Activated CD4-positive, CD25-positive, alpha-beta regulatory T cell treated with anti-CD3 and anti-CD28 coated beads, Interleukin-2, amount 50 U/mL, for 72 hours (primary cell): ENCODE measurements around the gene PFN3.

ENCODE experiments used
- DNase-seq: peaks from one replicate; pipeline ENCODE4 v3.0.0; 2021

PFN3 gene, protein sequence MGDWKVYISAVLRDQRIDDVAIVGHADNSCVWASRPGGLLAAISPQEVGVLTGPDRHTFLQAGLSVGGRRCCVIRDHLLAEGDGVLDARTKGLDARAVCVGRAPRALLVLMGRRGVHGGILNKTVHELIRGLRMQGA

GRCh38 chr5:177399997-177400868 lies at the start of gene PFN3:
Gene PFN3 (minus strand): TSS chr5:177400661. CDS start chr5:177400576, 85 bp downstream.
- DNase-seq: no peak

GRCh38 chr5:177449140-177450061 lies 48.9 kb upstream of the PFN3 start:
- DNase-seq: no peak

DNA sequence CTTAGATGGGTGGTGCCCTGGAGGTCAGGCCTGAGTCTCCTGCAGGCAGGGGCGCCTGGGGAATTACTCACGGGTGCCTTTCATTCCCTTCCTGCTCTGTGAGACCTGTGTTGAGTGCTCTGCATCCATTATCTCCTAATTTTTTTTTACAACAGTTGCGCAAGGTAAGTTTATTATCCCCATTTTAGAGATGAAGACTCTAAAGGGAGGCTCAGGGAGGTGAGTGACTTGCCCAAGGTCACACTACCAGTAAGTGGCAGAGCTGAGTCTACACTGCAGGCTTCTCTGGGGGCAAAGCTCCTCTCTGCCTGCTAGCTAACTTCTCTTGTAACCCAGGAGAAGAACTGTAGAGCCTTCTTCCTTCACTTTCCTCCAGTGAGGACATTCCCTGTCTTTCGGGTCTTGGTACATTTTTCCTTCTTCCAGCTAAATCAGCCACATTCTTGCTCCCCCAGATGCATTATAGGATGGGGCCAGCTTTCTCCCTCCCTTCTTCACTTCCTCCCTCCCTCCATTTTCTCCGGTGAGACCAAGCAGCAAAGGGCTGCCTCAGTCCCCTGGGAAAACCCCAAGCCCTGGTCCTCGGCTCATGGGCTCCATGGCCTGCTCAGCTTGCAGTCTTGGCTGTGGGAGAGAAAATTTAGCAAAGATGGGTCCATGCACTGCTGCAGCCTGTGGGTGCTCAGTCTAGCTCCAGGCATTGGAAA lies 47.9 kb upstream of the PFN3 start:
- no peak for DNase-seq

- peak; percentile 31 for DNase-seq
Measured at GRCh38 chr5:177447611-177448243, 47.3 kb upstream of the PFN3 start.

DNA sequence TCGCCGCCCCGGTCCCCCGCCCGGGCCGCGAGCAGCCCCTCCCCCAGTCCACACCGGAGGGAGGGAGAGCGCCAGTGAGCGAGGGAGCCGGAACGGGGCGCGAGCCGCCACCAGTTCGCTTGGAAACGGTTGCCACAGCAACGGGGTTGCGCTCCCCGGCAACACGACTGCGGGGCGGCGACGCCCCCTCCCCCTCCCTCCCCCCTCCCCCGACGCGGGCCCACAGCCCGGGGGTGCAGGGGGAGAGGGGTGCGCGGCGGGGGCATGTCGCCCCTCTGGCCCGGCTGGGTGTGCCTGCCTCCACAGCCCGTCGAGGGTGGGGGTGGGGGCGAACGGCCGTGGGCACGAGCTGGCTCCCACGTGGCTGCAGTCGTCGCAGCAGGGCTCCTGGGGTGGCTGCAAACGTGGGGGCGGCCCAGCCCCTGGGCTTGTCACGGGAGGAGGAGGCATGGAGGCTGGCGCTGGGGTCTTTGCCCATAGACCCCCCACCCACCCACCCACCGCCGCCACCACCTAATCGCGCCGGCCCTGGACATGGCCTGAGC lies 46.7 kb upstream of the PFN3 start:
- peak; percentile 57 for DNase-seq

DNA sequence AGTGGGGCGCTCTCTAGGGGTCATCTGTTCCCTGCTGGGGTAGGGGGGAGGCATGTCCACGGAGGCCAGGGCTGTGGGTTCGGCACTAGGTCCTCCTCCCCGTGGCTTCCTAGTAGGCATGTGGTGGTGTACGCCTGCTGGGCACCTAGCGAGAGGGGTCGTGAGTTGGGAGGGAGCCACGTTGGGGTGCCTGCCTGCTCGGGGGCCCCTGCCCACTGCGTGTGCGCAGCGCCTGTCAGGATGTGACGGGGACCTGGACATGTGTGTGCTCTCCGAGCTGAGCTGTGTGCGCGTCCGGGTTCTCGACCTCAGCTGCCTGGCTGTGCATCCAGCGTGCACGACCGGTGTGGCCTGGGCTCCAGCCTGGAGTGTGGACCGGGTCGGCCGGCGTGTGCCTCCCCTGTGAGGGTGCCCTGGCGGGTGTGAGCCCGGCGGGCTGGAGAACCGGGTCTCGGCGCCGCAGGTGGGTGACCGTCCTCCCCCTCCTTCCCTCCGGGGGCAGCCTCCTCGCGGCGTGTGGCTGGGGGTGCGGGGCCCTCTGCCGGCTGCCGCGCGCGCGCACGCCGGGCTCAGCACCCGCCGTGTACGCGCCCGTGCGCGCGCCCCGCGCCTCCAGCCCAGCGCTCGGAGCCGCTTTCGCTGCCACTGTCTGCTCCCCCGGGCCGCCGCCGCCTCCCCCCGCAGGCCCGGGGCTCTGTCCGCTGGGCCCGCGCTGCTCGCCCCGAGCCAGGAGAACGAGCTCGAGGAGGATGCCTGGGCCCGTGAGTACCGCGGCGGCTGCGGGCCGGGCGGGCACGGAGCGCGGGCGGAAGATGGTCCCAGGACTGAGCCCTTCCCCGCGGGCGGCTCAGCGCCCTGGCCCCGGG lies 46.0 kb upstream of the PFN3 start, which contains the start of gene PRR7:
Gene PRR7 (plus strand): TSS at position 615 of the 866 bp plus-strand sequence. CDS start 8,254 bp downstream, outside the sequence.
- peak; percentile 74 for DNase-seq

GRCh38 chr5:177445917-177446199 lies 45.4 kb upstream of the PFN3 start:
- no peak for DNase-seq

DNA sequence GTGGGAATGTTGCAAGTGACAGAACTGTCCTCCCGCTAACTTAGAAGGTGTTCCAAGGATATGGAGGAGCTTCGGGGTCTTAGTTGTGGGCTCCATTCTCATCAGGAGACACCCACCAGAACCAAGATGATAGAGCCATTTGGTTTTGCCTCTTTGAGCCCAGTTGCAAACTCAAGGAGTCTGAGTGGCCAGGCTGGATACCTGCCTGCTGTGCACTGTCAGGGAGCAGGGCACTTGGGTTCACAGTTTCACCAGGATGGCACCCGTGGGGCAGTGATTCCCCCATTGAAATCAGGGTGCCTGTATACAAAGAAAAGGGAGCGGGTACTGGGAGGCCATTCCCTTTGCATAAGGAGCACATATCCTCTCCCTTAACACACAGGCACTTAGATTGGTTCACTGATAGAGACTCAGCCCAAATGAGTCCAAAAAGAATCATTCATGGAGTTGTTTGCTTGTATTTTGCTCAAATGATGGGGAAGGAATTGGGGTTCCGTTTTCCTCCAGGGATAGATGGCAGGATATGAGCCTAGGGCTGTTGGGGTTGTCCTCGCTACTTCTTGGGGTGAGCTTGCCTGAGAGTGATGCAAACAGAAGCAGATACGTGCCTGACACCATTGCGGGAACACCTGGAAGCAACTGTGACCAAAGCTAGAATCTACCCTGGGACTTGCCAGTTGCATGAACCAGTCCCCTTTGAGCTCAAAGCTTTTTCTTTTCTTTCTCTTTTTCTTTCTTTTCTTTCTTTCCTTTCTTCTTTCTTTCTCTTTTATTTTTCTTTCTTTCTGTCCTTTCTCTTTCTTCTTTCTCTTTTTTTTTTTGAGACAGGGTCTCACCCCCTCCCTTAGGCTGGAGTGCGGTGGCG lies 44.8 kb upstream of the PFN3 start:
- no peak for DNase-seq

DNA sequence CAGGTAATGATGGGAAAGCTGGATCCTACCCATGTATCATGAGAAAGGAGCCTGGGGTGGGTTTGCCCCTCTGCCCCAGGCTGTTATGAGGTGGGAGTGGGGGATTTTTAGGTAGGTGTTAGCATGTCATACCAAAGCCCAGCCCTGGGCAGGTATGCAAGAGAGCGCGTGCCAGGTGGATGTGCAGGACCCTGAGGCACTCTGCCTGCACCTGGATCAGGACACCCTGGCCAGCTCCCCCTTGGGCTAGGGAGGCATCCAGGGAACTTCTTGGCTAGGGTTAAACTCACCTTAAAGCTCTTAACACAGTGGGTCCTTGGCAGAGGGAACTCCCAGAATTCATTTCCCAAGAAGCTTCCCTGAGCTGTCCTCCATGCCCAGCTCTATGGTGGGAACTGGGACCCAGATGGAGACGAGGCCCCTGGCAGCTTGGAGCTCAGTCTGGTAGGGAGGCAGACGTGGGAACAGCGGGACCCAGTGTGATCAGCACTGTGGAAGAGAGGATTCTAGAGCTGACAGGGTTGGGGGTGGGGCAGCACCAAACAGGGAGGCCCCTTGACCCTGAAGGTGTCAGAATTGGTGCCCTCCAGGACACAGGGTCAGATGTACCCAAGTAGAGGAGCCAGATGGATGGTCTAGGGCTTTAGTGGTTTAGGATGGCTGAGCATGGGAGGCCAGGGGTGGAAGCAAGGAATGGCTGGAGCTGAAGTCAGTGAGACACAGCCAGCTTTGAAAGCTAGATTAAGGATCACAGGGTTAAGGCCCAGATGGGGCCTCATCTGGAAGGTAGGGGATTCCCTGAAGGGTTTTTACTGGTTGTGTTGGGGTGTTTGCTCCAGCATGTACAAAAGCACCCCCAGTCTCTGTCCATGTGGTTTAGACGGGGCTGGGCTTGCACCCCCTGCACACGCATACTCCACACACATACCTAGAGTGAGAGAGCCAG lies 43.9 kb upstream of the PFN3 start:
- no peak for DNase-seq

DNA sequence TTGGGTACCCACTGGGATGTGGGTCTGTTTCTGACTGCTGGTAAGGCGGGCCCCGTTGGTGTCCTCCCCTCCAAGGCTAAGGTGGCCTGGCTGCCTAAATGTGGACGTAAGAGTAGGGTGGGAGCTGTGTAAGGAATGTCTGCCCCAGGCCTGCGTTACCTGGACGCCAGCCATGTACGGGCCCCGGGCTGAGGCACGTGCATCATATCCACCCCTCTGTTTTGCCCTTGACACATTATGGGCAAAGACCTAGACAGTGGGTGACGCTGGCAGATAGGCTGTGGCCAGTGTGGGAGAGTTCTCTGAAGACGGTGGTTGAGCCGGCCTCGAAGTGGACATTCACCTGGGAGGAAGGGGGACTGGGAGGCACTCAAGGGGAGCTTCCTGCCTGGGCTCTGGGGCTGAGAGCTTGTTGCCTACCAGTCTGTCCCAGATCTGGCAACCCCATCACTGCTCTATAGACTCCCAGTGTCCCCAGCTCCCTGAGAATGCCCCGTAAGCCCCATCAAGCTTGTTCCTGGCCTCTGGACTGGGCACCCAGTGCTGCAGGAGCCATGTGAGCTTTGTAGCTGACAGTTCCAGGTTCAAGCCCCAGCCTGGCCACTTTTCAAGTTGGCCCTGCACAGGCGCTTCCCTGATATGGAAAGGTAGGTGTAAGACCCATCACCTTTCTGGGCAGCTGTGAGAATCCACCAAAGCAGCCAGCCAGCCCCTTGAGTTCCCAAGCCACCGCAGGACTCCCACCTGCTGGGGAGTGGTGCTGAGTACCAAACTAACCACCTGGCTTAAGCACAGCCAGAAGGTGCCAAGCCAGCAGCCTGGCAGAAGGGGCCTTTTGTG lies 42.9 kb upstream of the PFN3 start:
- no peak for DNase-seq

DNA sequence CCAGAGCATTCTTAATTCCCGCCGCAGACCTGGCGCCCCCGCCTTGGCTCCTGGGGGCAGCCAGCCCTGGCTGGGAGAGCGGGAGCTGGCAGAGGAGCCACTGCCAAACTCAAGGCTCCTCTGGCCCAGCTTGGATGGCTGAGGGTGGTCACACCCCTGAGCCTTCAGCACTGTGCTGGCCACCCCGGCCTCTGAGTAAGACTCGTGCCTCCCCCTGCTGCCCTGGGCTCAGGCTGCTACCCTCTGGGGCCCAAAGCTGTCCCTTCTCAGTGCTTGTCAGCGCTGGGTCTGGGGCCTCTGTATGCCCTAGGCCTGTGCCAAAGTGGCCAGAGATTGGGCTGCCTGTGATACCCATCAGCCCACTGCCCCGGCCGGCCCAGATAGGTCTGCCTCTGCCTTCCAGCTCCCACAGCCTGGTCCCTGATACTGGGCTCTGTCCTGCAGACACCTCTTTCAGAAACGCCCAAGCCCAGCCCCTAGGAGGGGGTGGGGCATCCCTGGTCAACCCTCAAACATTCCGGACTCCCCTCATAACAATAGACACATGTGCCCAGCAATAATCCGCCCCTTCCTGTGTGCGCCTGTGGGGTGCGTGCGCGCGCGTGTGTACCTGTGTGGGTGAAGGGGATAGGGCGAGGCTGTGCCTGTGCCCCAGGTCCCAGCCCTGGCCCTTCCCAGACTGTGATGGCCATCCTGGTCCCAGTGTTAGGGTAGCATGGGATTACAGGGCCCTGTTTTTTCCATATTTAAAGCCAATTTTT lies 41.8 kb upstream of the PFN3 start:
- DNase-seq: no peak

GRCh38 chr5:177440990-177441780 lies 40.7 kb upstream of the PFN3 start:
- DNase-seq: no peak

GRCh38 chr5:177440211-177440989 lies 39.9 kb upstream of the PFN3 start:
- peak; percentile 34 for DNase-seq

DNA sequence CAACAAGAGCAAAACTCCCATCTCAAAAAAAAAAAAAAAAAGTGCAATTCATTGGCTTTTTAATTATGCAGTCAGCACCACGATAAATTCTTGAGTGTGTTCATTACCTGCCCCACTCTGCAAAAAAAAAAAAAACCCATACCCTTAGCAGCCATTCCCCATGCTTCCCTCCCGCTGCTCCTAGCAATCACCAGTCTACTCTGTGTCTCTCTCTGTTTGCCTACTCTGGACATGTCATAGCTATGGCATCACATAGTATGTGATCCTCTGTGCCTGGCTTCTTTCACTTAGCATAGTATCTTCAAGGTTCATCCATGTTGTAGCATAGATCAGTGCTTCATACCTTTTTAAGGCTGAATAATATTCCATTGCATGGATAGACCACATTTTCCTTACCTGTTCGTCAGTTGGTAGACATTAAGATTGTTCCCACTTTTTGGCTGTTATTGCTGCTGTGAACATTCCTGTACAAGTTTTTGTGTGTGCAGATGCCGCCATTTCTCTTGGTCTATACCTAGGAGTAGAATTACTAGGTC lies 39.1 kb upstream of the PFN3 start:
- DNase-seq: no peak

- no peak for DNase-seq
Measured at GRCh38 chr5:177438468-177438867, 38.0 kb upstream of the PFN3 start.
